Stimulated activated CD4-positive, alpha-beta T cell treated with anti-CD3 and anti-CD28 coated beads, Interleukin-2, amount 100 ng/mL, for 24 hours (primary cell): ENCODE results near the gene ACKR4.

Experiments
- DNase-seq, 2 donors: peaks; one replicate each; pipeline ENCODE4 v3.0.0-alpha.2; 2020

ACKR4 gene

GRCh38 chr3:132642539-132642847, 45.4 kb downstream of the ACKR4 start:
- no peak for DNase-seq

GRCh38 chr3:132643366-132643765, 46.3 kb downstream of the ACKR4 start:
- DNase-seq = no peak

- DNase-seq = no peak
Measured at GRCh38 chr3:132645058-132645457, 48.0 kb downstream of the ACKR4 start.

GRCh38 chr3:132650153-132650552, 53.1 kb downstream of the ACKR4 start:
- DNase-seq = no peak
